GM10266 (cell line): ENCODE results near the gene KMT5C.

Experiments used
- DNase-seq: peaks from one replicate; pipeline ENCODE4 v3.0.0; 2012; ENCODE audit errors: extremely low spot score
- TF ChIP-seq, protein P1 (sequence below): IDR thresholded peaks from 2 replicates; pipeline ENCODE4 v1.5.1; 2012; ENCODE audit warnings: mild to moderate bottlenecking, low read depth; ENCODE audit not compliant: control insufficient read depth, insufficient read depth; ENCODE audit errors: missing control alignments

The KMT5C gene

DNA sequence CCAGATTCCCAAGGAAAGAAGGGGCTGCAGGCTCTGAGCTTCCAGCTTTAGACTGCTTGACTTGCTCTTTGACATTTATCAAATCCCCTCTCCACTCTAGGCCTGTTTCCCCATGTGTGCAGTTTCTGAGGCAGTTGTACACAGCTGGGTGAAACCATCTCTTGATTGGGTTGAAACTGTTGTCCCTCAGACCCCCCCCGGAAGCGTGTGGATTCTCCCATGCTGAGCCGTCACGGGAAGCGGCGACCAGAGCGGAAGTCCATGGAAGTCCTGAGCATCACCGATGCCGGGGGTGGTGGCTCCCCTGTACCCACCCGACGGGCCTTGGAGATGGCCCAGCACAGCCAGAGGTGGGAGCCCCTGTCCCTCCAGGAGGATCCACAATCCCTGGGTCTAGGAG lies 36.2 kb upstream of the KMT5C start:
- TF ChIP-seq, protein P1, sequence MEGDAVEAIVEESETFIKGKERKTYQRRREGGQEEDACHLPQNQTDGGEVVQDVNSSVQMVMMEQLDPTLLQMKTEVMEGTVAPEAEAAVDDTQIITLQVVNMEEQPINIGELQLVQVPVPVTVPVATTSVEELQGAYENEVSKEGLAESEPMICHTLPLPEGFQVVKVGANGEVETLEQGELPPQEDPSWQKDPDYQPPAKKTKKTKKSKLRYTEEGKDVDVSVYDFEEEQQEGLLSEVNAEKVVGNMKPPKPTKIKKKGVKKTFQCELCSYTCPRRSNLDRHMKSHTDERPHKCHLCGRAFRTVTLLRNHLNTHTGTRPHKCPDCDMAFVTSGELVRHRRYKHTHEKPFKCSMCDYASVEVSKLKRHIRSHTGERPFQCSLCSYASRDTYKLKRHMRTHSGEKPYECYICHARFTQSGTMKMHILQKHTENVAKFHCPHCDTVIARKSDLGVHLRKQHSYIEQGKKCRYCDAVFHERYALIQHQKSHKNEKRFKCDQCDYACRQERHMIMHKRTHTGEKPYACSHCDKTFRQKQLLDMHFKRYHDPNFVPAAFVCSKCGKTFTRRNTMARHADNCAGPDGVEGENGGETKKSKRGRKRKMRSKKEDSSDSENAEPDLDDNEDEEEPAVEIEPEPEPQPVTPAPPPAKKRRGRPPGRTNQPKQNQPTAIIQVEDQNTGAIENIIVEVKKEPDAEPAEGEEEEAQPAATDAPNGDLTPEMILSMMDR = no peak
- no peak for DNase-seq

DNA sequence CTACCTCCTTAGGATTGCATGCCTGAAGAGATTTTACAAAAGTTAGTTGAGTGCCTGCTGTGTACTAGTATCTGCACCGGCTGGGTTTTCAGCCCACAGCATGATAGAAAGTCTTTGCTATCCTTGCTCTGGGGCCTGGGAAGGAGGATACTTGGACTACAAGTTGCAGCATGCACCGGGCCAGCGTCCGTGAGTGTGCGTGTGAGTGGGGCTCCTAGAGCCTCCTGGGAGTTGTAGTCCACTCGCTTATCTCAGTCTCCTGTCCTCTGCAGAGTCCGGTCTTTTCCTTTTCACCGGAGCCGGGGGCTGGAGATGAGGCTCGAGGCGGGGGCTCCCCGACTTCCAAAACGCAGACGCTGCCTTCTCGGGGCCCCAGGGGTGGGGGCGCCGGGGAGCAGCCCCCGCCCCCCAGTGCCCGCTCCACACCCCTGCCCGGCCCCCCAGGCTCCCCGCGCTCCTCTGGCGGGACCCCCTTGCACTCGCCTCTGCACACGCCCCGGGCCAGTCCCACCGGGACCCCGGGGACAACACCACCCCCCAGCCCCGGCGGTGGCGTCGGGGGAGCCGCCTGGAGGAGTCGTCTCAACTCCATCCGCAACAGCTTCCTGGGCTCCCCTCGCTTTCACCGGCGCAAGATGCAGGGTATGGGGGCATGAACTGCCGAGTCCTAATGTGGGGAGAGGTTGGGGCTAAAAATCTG lies 35.2 kb upstream of the KMT5C start:
- TF ChIP-seq, protein P1 = no peak
- DNase-seq = no peak

DNA sequence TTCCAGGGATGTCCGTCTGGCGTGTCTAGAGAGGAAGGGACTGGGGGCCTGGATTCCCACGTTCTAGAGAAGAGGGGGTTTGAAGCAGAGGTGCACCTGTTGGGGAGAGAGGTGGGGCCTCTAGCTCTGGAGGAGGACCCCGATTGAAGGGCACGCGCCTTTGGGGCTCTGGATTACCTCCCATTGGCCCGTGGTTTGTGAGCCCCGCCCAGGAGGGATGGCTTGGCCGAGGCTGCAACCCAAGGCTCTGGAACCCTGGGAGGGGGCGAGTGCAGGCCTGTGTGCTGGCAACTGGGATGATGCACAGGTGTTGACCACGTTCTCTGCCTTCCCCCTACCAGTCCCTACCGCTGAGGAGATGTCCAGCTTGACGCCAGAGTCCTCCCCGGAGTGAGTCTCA lies 34.7 kb upstream of the KMT5C start:
- no peak for DNase-seq
- TF ChIP-seq, protein P1 = no peak

DNA sequence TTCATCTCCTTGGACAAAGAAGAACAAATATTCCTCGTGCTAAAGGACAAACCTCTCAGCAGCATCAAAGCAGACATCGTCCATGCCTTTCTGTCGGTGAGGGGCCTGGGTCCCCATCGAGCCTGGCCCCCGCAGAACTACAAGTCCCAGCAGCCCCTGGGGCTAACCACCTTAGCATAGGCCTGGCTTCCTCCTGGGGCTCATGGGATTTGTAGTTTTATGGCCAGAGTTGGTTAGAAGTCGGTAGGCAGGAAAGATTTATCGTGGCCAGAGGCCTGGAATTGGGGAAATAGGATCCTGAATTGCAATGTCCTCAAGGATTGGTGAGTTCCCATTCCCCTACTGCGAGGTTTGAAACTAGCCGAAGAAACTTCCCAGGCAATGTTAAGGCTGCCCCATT lies 34.2 kb upstream of the KMT5C start:
- peak; percentile 85 for DNase-seq
- TF ChIP-seq, protein P1 = no peak

DNA sequence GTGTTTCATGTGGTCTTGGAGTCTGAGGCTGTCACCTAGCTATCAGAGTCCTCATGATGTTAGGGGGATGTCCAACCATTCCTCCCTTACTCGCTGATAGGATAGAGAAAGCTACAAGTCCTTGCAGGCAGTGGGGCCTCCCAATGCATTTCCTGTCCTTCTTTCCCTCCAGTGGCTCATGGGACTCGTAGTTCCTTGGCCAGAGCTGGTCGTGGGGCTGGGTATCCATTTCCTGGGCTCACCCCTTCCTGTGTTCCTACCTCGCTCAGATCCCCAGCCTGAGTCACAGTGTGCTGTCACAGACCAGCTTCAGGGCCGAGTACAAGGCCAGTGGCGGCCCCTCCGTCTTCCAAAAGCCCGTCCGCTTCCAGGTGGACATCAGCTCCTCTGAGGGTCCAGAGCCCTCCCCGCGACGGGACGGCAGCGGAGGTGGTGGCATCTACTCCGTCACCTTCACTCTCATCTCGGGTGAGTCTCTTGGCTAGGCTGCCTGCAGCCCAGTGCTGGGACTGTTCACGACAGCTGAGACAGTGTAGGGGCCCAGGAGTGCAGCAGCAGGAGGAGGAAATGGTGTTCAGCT lies 33.6 kb upstream of the KMT5C start:
- DNase-seq = no peak
- TF ChIP-seq, protein P1 = no peak

DNA sequence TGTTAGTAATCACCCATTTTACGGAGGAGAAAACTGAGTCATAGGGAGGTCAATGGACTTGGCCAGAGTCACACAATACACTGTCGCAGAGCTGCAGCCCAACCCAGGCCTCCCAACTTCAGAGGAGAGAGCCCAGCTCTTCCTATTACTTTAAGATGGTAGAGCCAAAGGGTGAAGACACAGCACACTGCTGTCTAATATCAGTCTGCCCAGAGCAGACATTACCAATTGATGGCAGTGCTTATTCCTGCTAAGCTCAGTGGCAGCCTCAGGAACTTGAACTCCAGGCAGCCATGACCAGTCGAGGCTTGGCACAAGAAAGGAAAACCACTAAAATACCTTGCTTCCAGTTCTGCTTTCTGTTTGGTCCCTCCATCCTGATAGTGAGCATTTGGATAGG lies 33.0 kb upstream of the KMT5C start:
- DNase-seq = no peak
- TF ChIP-seq, protein P1 = no peak

DNA sequence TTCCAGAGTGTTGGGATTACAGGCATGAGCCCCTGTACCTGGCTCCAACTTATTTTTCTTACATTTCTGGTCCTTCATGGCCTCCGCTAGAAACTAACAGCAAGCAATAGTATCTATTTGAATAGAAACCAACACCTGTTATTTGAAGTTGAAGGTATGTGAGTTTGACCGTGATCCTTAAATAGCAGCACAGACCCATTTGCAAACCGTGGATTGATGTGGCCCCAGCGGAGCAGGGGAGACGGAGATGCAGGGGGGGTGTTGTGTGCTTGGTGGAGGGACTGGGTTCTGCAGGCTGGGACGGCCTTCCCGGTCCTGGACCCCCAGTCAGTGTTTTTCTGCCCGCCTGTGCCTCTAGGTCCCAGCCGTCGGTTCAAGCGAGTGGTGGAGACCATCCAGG lies 31.4 kb upstream of the KMT5C start:
- TF ChIP-seq, protein P1 = no peak
- DNase-seq = no peak
